ENCODE data around the gene ARHGEF3. TPM values are rescaled to one million over a fixed set of nuclear protein-coding genes. Genes with fewer than 3 reads are reported as not detected.

Gene ARHGEF3
- total RNA-seq, 1 experiment from 2014 or later = 4.4 TPM

- WGBS (ENCODE audit: extremely low coverage, insufficient read length, low lambda C conversion rate) = no CpG with 5 or more reads among the region's 5 CpGs
- no peak overlapping the region for H3K9ac ChIP-seq (ENCODE audit: extremely low read depth, insufficient read length, low read length)
- Mint-ChIP-seq H3K27me3 (ENCODE audit: low read depth) (no peaks in the 10 kb centered on the region), H3K4me3 (no peak overlapping the region), H3K36me3 (ENCODE audit: insufficient read depth in 1 of 3, low read depth in 3 of 3) (no peaks in the 10 kb centered on the region; a peak in 1 of 7 replicates), H3K27ac (no peak overlapping the region; a peak in 1 of 7 replicates), H3K9me3 (no peaks in the 10 kb centered on the region), H3K4me1 (no peaks in the 10 kb centered on the region; a peak in 1 of 4 replicates)
- no peak overlapping the region for H4K91ac ChIP-seq (ENCODE audit: insufficient read length, low read depth, low read length)
- no peaks in the 10 kb centered on the region for H3K79me1 ChIP-seq (ENCODE audit: insufficient read depth, low read depth, low read length, poor library complexity, severe bottlenecking)
- no peak overlapping the region for H4K8ac ChIP-seq (replicated peaks; ENCODE audit: insufficient read length, low read depth, low read length)
- H3K9me3 ChIP-seq (ENCODE audit: control insufficient read depth, low read depth, low read length) = no peaks in the 10 kb centered on the region
- no peaks in the 10 kb centered on the region for H3K4me1 ChIP-seq (ENCODE audit: insufficient read depth, low read length)
- no peaks in the 10 kb centered on the region for H3K27me3 ChIP-seq (ENCODE audit: insufficient read depth, low read length)
- no peak overlapping the region for H3K23ac ChIP-seq (ENCODE audit: insufficient read length, low read depth, low read length)
- no peak overlapping the region for H2BK12ac ChIP-seq (ENCODE audit: insufficient read length, low read depth, low read length)
- H2BK5ac ChIP-seq (ENCODE audit: insufficient read length, low read length) = no peak overlapping the region
- no peak overlapping the region for H3K14ac ChIP-seq (ENCODE audit: insufficient read depth, low read length)
- no peak overlapping the region for H2AK5ac ChIP-seq (ENCODE audit: insufficient read length, low read length)
- no peak overlapping the region for H3K27ac ChIP-seq (ENCODE audit: insufficient read length, low read depth, low read length)
- no peak overlapping the region for H3K18ac ChIP-seq (ENCODE audit: insufficient read length, low read depth, low read length)
- no peak overlapping the region for H3K56ac ChIP-seq (ENCODE audit: insufficient read length, low read depth, low read length)
- H2BK120ac ChIP-seq (ENCODE audit: low read depth, low read length, poor library complexity, severe bottlenecking) = no peak overlapping the region
- no peak overlapping the region for H3T11ph ChIP-seq (ENCODE audit: low read length)
- H4K20me1 ChIP-seq (ENCODE audit: control insufficient read depth, insufficient read depth, insufficient read length) = no peaks in the 10 kb centered on the region
- DNase-seq = no peak
- no peaks in the 10 kb centered on the region for H3K79me2 ChIP-seq (ENCODE audit: insufficient read depth, low read length)
- H3K4me2 ChIP-seq (ENCODE audit: insufficient read depth, insufficient read length, low read length) = no peak overlapping the region
- no peak overlapping the region for H2BK15ac ChIP-seq (ENCODE audit: low read depth, low read length)
- H3K4ac ChIP-seq (ENCODE audit: low read depth, low read length) = no peak overlapping the region
- H4K5ac ChIP-seq (ENCODE audit: insufficient read length, low read depth, low read length) = no peak overlapping the region
- no peaks in the 10 kb centered on the region for H3K23me2 ChIP-seq (ENCODE audit: insufficient read length, low read depth, low read length, poor library complexity, severe bottlenecking)
- TF ChIP-seq CTCF (conservative IDR thresholded peaks at IDR 0.05) = no peak
- H2AFZ ChIP-seq (ENCODE audit: low read length) = no peak overlapping the region
- no peak overlapping the region for H2BK20ac ChIP-seq (ENCODE audit: low read depth, low read length, poor library complexity, severe bottlenecking)
Observed at GRCh38 chr3:56744016-56744415, 57.7 kb downstream of the ARHGEF3 start.
